Endothelial cell of umbilical vein (primary cell): ENCODE data around the gene ENGASE. TPM values are rescaled to one million over a fixed set of nuclear protein-coding genes. Genes with fewer than 3 reads are reported as not detected.

Experiments
- BruUV-seq: library from RNA; stranded (reverse); fragments of 400-500 nt; replicated peaks from 2 replicates; lab custom pipeline; 2021; lab: Mats Ljungman, UMichigan
- CTCF ChIA-PET: fragments of 300-600, 350-600 bp; sonication (Branson Sonifier 250); formaldehyde crosslinking; loops from one replicate; lab custom pipeline; 2021; ENCODE audit warnings: antibody characterized with exemption, inconsistent platforms; lab: Charles Lee
- POLR2A ChIA-PET: fragments of 300-600, 350-600 bp; sonication (Branson Sonifier 250); formaldehyde crosslinking; loops from one replicate; lab custom pipeline; 2021; ENCODE audit warnings: antibody characterized with exemption, inconsistent platforms; lab: Charles Lee
- DNase-seq: peaks from one replicate; pipeline ENCODE4 v3.0.0-alpha.2; 2011; ENCODE audit warnings: low read depth, low spot score
- FAIRE-seq: peaks from 2 replicates; lab custom pipeline; 2011; peaks lifted over from hg19 to GRCh38; lab: Jason Lieb, UNC
- H2AFZ ChIP-seq: 2 replicates; pipeline ENCODE4 v1.6.0; 2012; ENCODE audit warnings: low read depth, low read length, control low read depth, inconsistent platforms
- H3K27ac ChIP-seq: 2 replicates; pipeline ENCODE4 v1.5.1; 2011; ENCODE audit warnings: low read depth, mild to moderate bottlenecking, control low read depth, low read length, moderate library complexity; ENCODE audit not compliant: insufficient read depth
- H3K27me3 ChIP-seq, 2 experiments: 2 replicates each; pipeline versions ENCODE4 v1.6.0 to v1.6.1; 2011; ENCODE audit warnings: low read length in 2 of 2, mixed read lengths in 1 of 2; ENCODE audit not compliant: control insufficient read depth in 2 of 2, insufficient read depth in 2 of 2
- H3K36me3 ChIP-seq, 2 experiments: 2 replicates in 1 of 2; 3 replicates in 1 of 2; pipeline ENCODE4 v1.5.1; 2011; ENCODE audit warnings: low read length in 2 of 2, mild to moderate bottlenecking in 1 of 2, moderate library complexity in 1 of 2; ENCODE audit not compliant: control insufficient read depth in 2 of 2, insufficient read depth in 2 of 2; ENCODE audit errors: extremely low read depth in 1 of 2
- H3K4me1 ChIP-seq: 3 replicates; pipeline ENCODE4 v1.5.1; 2011; ENCODE audit warnings: mild to moderate bottlenecking, low read length; ENCODE audit not compliant: control insufficient read depth, insufficient read depth; ENCODE audit errors: extremely low read depth
- H3K4me2 ChIP-seq: 2 replicates; pipeline ENCODE4 v1.6.1; 2011; ENCODE audit warnings: low read length, control low read depth, mixed read lengths; ENCODE audit not compliant: insufficient read depth
- H3K4me3 ChIP-seq, 3 experiments: fragments of 200-600 bp in 1 of 3; sonication (generic), shearing (Covaris generic) in 1 of 3; replicated peaks in 1 of 3; 2 replicates each; pipeline ENCODE4 v1.5.1; 2011 to 2016; ENCODE audit warnings: control low read depth in 3 of 3, low read length in 3 of 3, mild to moderate bottlenecking in 2 of 3, inconsistent platforms in 1 of 3, low read depth in 1 of 3, moderate library complexity in 1 of 3; ENCODE audit not compliant: insufficient read depth in 1 of 3
- H3K79me2 ChIP-seq: 2 replicates; pipeline ENCODE4 v1.6.0; 2012; ENCODE audit warnings: low read length, inconsistent platforms; ENCODE audit not compliant: control insufficient read depth, insufficient read depth
- H3K9ac ChIP-seq: replicated peaks from 2 replicates; pipeline ENCODE3; 2011; ENCODE audit warnings: low read length, control low read depth; ENCODE audit not compliant: insufficient read depth; ENCODE audit errors: extremely low read depth
- H3K9me1 ChIP-seq: replicated peaks from 3 replicates; pipeline ENCODE4 v1.6.0; 2011; ENCODE audit warnings: mild to moderate bottlenecking, low read length; ENCODE audit not compliant: control insufficient read depth, insufficient read depth; ENCODE audit errors: extremely low read depth
- H3K9me3 ChIP-seq: replicated peaks from 2 replicates; pipeline ENCODE4 v1.5.1; 2012; ENCODE audit warnings: low read length, inconsistent platforms; ENCODE audit not compliant: control insufficient read depth, insufficient read depth
- H4K20me1 ChIP-seq: replicated peaks from 2 replicates; pipeline ENCODE3; 2011; ENCODE audit warnings: mild to moderate bottlenecking, low read length; ENCODE audit not compliant: control insufficient read depth, insufficient read depth; ENCODE audit errors: extremely low read depth
- EZH2 ChIP-seq: IDR thresholded peaks from 2 replicates; pipeline ENCODE4 v1.6.1; 2012; ENCODE audit warnings: borderline replicate concordance, low read depth, mild to moderate bottlenecking, moderate library complexity, low read length, inconsistent platforms; ENCODE audit not compliant: severe bottlenecking
- FOS ChIP-seq: IDR thresholded peaks from 2 replicates; pipeline ENCODE4 v1.6.1; 2011; ENCODE audit warnings: mild to moderate bottlenecking, low read length, moderate library complexity, borderline replicate concordance; ENCODE audit not compliant: insufficient read depth
- GATA2 ChIP-seq: IDR thresholded peaks from 2 replicates; pipeline ENCODE4 v1.7.0; 2011; ENCODE audit warnings: low read depth, mild to moderate bottlenecking, moderate library complexity, mixed read lengths, low read length; ENCODE audit not compliant: insufficient read length, insufficient read depth
- JUN ChIP-seq: IDR thresholded peaks from 2 replicates; pipeline ENCODE4 v1.6.1; 2011; ENCODE audit warnings: borderline replicate concordance, low read depth; ENCODE audit not compliant: insufficient read length, insufficient read depth
- MYC ChIP-seq: IDR thresholded peaks from one replicate; pipeline ENCODE4 v1.6.1; 2011; ENCODE audit warnings: mild to moderate bottlenecking, low read depth, low read length
- POLR2A ChIP-seq: IDR thresholded peaks from 2 replicates; pipeline ENCODE4 v1.6.1; 2012; ENCODE audit warnings: low read depth, mild to moderate bottlenecking, control low read depth, low read length
- POLR2AphosphoS5 ChIP-seq: IDR thresholded peaks from 2 replicates; pipeline ENCODE4 v1.6.1; 2012; ENCODE audit warnings: low read depth, mild to moderate bottlenecking, control low read depth, low read length, moderate library complexity; ENCODE audit not compliant: insufficient read depth
- dilution Hi-C: fragments of 300-500 bp; cut with MboI; formaldehyde crosslinking; loops from one replicate; pipeline ENCODE4 v1.15.0; 2019; ENCODE audit warnings: low sequenced_read_pairs; ENCODE audit not compliant: extremely low pct_ligation_motif_present
- intact Hi-C: fragments of 100-400 bp; cut with micrococcal nuclease; formaldehyde crosslinking; loops from one replicate; pipeline ENCODE4 v1.10.0; 2022
- polyA plus RNA-seq, 4 experiments: library from polyadenylated mRNA; depleted of rRNA in 3 of 4; stranded (reverse) in 3 of 4; unstranded in 1 of 4; fragments of >200 nt; gene quantifications; 2 replicates each; pipeline versions ENCODE4 v1.2.1 to v1.2.3, GENCODE V29; 2011 to 2012; ENCODE audit warnings: missing spikeins in 1 of 4
- total RNA-seq: library from RNA; stranded (reverse); gene quantifications from 2 replicates; pipeline ENCODE4 v1.2.3, GENCODE V29; 2021
- TF ChIP-seq, protein P1 (sequence below), 2 donors: IDR thresholded peaks; 1 replicate in 1 of 2; 2 replicates in 1 of 2; pipeline ENCODE4 v1.5.1; 2011; ENCODE audit warnings: low read length in 2 of 2, mild to moderate bottlenecking in 2 of 2, moderate library complexity in 2 of 2, control low read depth in 1 of 2, inconsistent platforms in 1 of 2, low read depth in 1 of 2; ENCODE audit not compliant: insufficient read depth in 1 of 2; ENCODE audit errors: extremely low read depth in 1 of 2
- TF ChIP-seq, protein P2 (sequence below): IDR thresholded peaks from 2 replicates; pipeline ENCODE4 v1.6.1; 2011; ENCODE audit not compliant: insufficient read depth, insufficient read length

Gene ENGASE
- total and polyA plus RNA-seq, 2 donors (not counting 3 experiments of a cell fraction or from before 2014, with no cell fraction given): 13.7 to 20.8 TPM

DNA sequence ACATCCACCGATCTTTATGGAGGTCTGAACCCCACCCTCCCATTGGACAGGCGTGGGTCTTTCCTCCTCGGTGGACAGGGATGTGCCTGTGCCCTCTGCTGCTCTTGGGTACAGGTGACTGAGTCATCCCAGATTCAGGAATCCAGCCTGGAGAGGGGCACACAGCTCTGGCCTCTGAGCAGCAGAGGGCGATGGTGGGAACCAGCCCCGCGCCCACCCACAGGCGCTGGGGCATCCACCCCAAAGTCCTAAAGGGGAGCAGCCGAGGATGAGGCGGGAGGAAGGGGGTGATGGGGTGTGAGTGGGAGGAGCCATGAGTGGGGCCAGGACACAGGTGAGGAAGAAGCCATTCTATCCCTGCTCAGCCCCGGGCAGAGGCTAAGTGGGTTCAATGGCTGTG, 35.0 kb downstream of the ENGASE start:
- TF ChIP-seq, protein P1, sequence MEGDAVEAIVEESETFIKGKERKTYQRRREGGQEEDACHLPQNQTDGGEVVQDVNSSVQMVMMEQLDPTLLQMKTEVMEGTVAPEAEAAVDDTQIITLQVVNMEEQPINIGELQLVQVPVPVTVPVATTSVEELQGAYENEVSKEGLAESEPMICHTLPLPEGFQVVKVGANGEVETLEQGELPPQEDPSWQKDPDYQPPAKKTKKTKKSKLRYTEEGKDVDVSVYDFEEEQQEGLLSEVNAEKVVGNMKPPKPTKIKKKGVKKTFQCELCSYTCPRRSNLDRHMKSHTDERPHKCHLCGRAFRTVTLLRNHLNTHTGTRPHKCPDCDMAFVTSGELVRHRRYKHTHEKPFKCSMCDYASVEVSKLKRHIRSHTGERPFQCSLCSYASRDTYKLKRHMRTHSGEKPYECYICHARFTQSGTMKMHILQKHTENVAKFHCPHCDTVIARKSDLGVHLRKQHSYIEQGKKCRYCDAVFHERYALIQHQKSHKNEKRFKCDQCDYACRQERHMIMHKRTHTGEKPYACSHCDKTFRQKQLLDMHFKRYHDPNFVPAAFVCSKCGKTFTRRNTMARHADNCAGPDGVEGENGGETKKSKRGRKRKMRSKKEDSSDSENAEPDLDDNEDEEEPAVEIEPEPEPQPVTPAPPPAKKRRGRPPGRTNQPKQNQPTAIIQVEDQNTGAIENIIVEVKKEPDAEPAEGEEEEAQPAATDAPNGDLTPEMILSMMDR (IDR thresholded peaks at IDR 0.05; ENCODE audit: extremely low read depth in 1 of 2, insufficient read depth in 1 of 2, low read depth in 1 of 2, low read length in 2 of 2): peak in 1 of 2 donors; percentile 29
- TF ChIP-seq FOS: no peak
- Histone ChIP-seq H3K4me3 (no peak overlapping the region), H3K4me2 (no peak overlapping the region), H3K27ac (no peak overlapping the region), H3K4me1 (no peaks in the 10 kb centered on the region), H3K79me2 (no peaks in the 10 kb centered on the region), H3K27me3 (no peaks in the 10 kb centered on the region), H4K20me1 (no peaks in the 10 kb centered on the region), H3K9me1 (no peaks in the 10 kb centered on the region), H3K36me3 (no peaks in the 10 kb centered on the region), H2AFZ (no peak overlapping the region), H3K9me3 (no peaks in the 10 kb centered on the region), H3K9ac (no peak overlapping the region)
- no TSS peak for BruUV-seq
- dilution Hi-C loops: no loop called here
- FAIRE-seq: no peak
- intact Hi-C loops: no loop called here
- DNase-seq: no peak
- POLR2A ChIA-PET: no interaction called here
- CTCF ChIA-PET: interaction anchor here (1.1 to 2.4 kb wide), 3 partner anchors 23 to 284 kb away, joined by 3 to 8 read pairs (median 4); no protein-coding TSS in a partner anchor

DNA sequence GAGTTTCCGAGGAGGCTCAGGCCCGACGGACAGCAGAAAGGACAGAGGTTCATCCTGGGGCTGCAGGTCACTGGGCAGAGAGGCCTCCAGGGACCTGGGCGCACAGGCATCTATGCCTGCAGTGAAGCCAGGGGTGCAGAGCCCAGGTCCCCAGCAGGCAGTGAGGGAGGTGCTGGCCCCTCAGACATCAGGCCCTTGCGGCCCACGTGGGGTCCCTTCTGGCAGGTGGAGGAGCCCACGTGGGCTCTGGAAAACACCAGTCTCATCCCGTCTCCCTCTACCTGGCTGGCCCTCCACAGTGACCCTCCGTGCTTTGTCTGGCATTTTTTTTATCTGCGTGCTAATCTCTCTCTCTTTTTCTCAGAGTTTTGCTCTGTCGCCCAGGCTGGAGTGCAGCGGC, 36.5 kb downstream of the ENGASE start:
- no peak for FAIRE-seq
- CTCF ChIA-PET: no interaction called here
- dilution Hi-C loops: no loop called here

More for the DNA sequence above, 36.5 kb downstream of the ENGASE start:
- intact Hi-C loops: no loop called here
- Histone ChIP-seq H3K36me3 (no peaks in the 10 kb centered on the region), H3K79me2 (no peaks in the 10 kb centered on the region), H3K9me3 (no peaks in the 10 kb centered on the region), H3K4me2 (no peak overlapping the region), H3K4me1 (no peaks in the 10 kb centered on the region), H3K27me3 (no peaks in the 10 kb centered on the region), H3K9ac (no peak overlapping the region), H3K9me1 (no peaks in the 10 kb centered on the region), H3K27ac (no peak overlapping the region), H3K4me3 (no peak overlapping the region), H2AFZ (no peak overlapping the region), H4K20me1 (no peaks in the 10 kb centered on the region)
- POLR2A ChIA-PET: no interaction called here
- BruUV-seq: no TSS peak
- DNase-seq: no peak
- no peak for TF ChIP-seq JUN
- TF ChIP-seq POLR2AphosphoS5: no peak
- no peak for TF ChIP-seq EZH2
- no peak for TF ChIP-seq MYC
- TF ChIP-seq POLR2A: no peak
- TF ChIP-seq FOS: no peak
- TF ChIP-seq, protein P2, sequence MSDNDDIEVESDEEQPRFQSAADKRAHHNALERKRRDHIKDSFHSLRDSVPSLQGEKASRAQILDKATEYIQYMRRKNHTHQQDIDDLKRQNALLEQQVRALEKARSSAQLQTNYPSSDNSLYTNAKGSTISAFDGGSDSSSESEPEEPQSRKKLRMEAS: no peak
- TF ChIP-seq, protein P1 (IDR thresholded peaks at IDR 0.05; ENCODE audit: extremely low read depth in 1 of 2, insufficient read depth in 1 of 2, low read depth in 1 of 2, low read length in 2 of 2): no peak
- no peak for TF ChIP-seq GATA2
